COLO829 (cell line): Measurements from ENCODE around the gene ZDHHC11.
"Not testable (repeated sequence)": the region's sequence is repeated elsewhere in the genome, so short reads cannot be mapped to it uniquely, and the experiment has no call there.

Source experiments
- DNase-seq: peaks from one replicate; pipeline ENCODE4 v3.0.0; 2012; ENCODE audit warnings: low spot score

The ZDHHC11 gene

DNA sequence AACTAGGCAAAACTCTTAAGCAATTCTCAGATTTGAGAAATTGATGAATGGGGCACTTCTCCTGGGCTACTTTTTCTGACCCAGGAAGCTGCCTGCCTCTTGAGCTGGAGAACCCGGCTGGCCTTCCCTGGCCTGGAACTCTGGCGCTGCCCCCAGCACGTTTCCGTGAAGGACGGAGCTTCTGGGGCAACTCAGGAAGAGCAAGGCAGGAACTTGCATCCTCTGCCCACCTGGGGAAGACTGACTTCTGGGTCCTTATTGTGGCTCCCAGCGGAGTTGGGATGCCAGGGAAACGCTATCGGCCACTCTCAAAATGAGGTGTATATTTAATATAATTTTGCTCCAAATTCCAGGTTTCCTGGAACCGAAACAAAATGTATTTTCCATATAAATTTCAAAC is 39.4 kb downstream of the ZDHHC11 start:
- not testable (repeated sequence) for DNase-seq

DNA sequence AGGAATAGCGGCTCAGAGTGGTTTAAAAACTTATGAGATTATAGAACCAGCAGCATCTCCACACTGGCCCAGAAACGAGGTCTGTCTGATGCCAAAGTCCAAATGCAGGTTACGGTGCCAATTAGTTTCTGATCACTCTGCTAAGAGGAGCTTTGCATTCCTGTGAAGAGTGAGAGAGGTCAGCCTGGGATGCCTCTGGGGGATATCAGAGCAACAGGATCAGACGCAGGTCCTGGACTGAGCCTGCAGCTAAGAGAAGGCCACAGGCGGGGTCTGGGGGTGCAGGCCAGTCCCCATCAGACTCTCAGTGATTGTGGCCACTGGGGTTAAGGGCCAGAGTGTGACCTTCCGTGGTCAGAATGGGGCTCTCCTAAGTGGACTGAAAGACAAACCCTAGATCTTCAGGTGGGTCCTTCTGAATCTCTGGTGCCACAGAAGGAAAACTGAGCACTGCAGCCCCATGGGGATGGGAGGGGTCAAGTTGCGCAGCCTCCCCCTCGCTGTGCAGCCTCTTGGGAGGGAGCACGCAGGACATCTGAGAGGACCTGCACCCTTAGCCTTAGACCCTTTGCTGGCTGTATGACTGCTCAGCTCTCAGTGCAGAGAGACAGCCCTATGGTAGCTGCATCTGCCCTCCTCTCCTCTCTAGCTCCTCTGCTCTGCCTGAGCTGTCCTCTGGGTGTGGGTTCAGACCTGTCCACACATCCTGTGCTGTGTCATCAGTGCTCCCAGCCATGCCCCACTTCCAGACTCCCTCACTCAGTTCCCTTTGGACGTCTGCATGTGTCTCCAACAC is 42.9 kb downstream of the ZDHHC11 start:
- not testable (repeated sequence) for DNase-seq

DNA sequence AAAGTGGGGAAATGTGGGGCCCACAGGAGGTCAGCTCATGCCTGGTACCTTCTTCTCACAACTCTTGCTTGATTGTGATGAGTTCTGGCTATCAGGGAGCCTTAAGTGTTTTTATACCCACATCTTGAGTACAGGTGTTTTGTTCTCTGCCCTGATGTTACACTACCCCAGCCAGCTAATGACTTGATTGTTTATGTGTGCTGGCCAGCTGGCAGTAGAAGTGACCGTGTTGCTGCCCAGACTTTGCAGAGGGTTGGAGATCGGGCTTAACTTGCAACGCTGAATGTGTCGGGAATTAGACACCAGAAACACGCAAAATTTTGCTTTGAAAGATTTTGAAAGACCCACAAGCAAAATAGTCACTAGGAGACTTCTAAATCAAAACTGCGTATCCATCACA is 49.3 kb downstream of the ZDHHC11 start:
- no peak for DNase-seq

DNA sequence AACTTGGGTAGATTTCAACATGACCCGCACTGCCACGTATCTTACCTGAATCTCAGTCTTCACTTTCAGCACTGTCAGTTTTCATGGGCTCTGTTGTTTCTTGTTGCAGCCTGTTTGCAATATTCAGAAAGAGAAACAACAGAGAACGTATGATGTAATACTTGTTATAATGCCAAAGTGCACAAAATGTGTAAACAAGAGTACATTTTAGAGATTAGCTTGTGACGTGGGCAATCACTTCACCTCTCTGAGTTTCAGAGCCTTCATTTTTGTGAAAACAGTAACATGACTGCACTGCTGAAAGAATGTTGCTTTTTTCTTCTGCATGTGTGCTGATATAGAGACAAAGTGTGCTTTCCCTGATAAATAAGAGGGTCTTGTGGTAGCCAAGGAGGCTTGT is 49.7 kb downstream of the ZDHHC11 start:
- not testable (repeated sequence) for DNase-seq

DNA sequence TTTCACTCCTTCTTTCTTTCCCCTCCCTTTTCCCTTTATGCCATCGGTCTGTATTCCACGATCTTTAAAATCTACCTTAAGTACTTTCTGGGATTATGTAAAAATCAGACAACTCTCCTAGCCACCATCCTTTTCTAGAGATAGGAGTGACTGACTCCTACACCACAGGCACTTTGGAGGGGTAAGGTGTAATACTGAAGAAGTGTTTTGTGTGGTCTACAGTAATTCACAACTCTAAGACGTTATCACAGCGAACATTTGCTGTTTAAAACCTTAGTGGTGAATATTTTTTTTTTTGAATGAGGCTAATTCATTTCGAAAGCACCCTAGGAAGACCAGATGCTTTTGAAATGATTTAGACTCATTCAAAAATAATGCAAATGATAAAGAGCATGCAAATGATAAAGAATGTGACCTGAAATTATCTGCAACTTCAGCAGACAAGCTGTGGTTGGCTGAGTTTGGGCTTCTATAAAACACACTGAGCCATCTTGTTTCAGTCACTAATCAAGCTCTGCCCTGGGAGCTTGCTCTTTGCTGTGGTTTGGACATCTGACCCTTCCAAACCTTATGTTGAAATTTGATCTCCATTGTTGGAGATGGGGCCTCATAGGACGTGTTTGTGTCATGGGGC is 52.2 kb downstream of the ZDHHC11 start:
- DNase-seq: not testable (repeated sequence)

DNA sequence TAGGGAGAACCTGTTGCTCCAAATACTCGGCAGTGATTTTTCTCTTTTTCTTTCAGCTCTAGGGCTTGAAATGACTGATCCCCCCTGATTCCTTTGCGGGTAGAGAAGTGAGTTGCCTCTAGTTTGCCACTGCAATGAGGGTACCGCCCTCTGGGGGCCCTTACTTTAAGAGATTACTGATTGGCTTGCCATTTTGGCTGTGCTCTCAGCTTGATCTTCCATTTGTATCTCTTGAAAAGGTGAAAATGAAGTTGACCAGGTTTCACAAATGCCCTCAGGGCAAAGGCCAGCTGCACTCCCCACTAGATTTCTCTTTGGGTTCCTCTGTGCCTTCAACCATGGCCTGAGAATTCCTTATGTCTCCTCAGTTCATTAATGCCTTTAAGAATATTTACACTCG is 52.8 kb downstream of the ZDHHC11 start:
- not testable (repeated sequence) for DNase-seq

DNA sequence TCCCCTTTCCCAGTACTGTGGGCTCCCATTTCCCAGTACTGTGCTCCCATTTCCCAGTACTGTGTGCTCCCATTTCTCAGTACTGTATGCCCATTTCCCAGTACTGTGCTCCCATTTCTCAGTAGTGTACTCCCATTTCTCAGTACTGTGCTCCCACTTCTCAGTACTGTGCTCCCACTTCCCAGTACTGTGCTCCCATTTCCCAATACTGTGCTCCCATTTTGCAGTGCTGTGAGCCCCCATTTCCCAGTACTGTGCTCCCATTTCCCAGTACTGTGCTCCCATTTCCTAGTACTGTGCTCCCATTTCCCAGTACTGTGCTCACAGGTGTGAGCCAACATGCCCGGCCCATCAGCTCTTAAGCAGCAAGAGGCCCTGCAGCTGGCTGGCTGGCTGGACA is 54.9 kb downstream of the ZDHHC11 start:
- DNase-seq: not testable (repeated sequence)

DNA sequence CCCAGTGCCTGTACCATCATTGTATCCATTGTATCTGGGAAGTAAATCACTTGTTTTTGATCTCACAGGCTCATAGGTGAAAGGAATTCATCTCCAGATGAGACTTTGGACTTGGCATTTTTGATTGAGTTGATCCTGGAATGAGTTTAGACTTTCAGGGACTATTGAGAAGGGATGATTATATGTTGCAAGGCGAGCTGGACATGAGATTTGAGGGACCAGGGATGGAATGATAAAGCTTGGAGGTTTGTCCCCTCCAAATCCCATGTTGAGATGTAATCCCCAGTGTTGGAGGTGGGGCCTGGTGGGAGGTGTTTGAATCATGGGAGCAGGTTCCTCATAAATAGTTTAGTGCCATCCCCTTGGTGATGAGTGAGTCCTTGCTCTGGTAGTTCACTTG is 55.8 kb downstream of the ZDHHC11 start:
- not testable (repeated sequence) for DNase-seq

DNA sequence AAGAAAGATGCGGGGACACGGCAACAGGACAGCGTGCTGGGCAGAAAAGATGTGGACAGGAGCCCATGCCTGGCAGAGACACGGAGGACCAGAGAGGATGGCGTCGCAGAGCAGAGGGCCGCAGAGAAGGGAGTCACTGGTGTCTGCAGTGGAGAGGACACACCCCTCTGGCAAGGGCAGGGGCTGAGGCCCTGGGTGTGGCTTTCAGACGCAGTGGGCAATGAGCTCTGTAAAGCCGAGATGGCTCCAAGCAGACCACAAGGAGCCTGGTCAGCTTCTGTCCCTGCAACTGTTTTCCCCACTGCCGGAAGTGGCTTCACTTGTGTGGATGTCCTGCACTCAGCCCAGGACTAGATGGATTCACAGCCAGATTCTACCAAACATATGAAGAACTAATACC is 62.1 kb downstream of the ZDHHC11 start:
- DNase-seq: not testable (repeated sequence)

DNA sequence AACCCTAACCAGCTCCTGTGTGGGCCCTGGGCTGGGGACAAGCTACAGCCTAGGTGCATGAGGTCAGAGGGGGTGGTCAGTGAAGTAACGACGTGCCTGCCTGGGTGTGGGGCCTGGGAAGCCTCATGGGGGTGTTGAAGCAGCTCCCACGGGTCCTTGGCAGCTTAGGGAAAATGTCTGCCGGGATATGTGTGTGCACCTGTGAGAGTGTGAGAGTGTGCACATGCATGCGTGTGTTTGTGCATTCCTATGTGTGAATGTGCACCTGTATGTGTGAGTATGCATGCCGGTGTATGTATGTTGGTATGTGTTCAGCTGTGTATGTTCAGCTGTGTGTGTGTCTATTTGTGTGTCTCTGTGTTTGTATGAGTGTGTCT is 62.9 kb downstream of the ZDHHC11 start:
- not testable (repeated sequence) for DNase-seq

DNA sequence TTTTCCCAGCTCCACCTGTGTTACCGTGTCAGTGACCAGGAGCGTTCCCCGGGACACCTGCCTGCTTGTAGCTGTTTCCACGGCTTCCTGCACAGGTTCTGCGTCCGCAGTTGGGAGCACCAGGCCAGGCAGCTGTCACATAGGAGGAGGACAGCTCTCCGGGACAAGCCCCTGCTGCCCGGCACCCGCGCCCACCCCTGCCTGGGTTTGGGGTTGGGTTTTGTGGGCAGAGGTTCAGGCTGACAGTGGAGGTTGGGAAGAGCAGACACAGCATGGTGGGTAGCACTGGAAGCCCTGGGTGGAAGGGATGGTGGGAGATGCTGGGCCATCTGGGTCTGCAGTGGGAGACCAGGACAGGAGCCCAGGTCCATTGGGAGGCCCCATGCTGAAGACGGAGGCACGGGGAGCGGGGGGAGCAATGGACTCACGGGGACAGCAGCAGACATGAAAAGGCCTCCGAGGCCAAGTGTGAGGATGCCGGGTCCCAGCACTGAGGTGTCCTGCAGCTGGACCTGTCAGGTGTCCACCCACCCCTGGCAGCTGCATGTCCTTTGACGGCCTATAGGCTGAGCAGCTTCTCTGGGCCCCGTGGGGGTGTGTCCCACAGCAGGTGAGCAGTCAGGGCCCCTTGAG is 63.4 kb downstream of the ZDHHC11 start:
- not testable (repeated sequence) for DNase-seq

DNA sequence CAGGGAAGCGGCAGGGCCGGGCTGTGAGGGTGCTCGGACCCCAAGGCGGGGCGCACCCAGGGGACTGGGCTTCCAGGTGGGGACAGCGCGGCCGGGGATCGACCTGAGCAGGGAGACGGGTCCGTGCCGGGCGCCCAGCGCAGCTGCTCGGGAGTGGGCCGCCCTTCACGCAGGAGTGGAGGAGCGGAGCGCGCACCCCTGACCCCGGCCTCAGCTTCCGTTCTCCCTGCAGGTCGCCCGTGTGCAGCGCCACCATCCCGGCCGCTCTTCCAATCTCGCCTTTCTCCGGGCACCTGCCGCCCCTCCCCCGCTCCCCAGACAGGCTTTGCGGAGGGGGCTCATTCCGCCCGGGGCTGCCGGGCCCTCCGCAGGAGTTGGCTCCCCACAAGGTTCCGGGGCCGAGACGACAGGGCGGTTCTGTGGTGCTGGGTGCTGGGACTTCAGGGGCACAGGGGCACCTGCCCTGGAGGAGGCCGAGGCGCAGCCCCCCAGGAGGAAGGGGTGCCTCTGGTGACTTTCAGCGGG is 65.5 kb downstream of the ZDHHC11 start:
- DNase-seq: not testable (repeated sequence)

DNA sequence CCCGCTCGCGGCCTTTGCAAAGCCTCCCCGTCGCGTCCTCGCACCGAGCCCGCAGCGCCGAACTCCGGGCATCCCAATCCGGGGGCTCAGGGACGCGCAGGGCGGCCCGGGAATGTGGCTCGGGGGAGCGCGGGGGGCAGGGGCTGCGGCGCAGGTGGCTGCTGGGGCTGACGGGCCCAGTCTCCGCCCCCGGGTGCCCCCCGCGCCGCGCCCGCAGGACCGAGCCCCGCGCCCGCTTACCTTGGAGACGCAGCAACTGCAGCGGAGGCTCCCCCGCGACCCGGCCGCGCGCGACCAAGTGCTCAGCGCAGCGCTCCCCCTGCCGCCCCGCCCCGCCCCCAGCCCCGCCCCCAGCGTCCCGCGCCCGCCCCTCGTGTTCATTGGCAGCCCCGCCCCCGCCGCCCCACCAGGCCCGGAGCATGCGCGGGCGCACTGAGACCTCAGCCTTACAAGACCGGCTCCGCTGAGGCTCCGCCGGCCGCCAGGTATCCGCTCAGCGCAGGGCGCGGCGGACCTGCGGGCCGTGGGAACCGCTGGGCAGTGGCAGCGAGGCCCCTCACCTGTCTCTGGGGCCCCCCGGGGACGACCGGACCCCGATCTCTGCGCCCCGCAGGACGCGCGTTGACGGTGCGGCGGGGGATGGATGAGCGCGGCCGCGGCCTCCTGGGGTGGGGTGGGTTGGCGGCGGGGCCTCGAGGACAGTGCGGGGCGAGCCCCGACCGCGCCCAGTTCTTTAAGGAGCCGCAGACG is 66.2 kb downstream of the ZDHHC11 start, which contains the start of gene ZDHHC11B:
ZDHHC11B (minus strand) TSS at position 302 of the 750 bp plus-strand sequence. CDS start 17,810 bp downstream, outside the sequence.
- peak; percentile 45 for DNase-seq

DNA sequence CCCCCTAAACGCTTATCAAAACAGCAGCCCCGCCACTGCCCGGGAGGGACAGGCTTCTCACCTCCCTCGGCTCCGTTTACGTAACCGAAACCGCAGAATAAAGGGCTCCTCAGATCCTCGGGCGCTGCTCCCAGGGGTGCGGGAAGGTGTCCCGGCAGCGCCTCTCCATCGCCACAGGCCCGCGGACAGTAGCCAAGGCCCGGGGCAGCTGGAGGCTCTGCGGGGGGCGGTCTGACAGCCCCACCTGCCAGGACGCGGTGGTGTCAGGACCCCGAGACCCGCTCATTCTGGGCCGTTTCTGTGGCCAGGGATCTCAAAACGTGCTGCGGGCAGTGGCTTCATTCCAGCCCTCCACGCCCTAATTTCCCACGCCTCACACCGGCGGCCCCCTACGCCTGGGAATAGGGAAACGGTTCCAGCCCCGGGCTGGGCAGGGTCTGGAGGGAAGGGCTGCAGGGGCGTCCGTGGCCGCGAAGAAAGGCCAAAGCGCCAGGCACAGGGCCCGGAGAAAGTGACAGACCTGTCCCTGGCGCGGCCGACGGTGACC is 66.8 kb downstream of the ZDHHC11 start:
- DNase-seq: peak; percentile 1

DNA sequence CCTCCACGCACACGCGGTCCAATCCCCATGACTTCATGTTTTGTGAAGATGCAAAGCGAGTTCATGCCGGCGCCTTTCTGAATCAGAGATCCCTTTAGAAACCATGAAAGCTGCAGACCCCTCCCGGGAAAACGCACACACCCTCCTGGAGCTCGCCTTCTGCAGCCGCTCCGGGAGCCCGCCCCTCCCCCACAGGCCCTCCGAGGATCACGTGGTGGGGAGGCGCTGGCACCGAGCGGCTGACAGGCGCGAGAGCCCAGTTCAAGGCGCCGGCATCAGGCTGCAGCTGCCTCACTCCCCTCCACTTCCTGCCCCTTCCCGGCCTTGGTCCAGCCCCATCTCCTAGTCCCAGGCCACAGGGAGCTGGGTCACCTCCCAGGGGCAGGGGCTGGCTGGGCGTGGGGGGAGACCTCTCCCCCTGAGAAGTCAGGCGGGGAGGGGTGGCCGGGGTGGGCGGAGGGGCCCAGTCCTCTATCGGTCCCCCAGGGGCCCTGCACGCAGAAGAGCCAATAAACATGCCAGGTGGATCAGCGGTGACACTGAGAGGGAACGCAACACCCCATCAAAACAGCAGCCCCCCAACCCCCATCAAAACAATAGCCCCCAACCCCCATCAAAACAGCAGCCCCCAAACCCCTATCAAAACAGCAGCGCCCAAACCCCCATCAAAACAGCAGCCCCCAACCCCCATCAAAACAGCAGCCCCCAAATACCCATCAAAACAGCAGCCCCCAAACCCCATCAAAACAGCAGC is 67.6 kb downstream of the ZDHHC11 start:
- DNase-seq: not testable (repeated sequence)

DNA sequence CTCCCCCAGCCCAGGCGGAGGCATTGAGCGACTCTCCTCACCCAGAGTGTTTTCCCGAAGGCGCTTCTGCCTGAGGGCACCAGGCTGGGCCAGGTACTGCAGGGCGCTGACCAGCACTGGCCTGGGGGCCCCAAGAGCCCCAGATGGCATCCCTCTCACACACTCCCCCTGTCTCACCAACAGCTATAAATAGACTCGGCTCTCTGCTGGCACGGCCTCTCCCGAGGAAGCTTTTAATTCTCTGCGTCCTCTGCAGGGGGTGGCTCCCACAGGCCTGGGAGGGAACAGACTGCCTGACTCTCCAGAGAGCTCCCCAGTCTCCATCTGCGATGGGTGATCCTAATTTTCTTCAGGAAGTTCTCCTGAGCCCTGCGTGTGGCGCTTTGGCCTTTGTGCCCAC is 68.4 kb downstream of the ZDHHC11 start:
- not testable (repeated sequence) for DNase-seq

DNA sequence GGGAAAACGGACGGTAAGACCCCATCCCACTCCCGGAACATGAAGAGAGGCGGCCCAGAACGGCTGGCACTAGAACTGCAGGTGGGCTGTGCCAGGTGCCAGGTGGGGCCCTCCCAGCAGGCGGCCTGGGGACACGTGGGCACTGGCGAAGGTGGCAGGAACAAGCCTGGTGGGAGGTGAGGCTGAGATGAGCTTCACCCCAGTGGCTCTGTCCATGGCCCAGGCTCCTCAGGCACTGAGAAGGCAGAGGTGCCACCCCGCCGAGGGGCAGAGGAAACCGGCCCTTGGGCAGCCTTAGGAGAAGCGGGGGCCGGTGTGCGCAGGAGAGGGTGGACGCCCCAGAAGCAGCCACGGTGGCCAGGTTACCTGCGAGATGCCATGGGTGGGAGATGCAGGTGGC is 70.2 kb downstream of the ZDHHC11 start:
- not testable (repeated sequence) for DNase-seq

DNA sequence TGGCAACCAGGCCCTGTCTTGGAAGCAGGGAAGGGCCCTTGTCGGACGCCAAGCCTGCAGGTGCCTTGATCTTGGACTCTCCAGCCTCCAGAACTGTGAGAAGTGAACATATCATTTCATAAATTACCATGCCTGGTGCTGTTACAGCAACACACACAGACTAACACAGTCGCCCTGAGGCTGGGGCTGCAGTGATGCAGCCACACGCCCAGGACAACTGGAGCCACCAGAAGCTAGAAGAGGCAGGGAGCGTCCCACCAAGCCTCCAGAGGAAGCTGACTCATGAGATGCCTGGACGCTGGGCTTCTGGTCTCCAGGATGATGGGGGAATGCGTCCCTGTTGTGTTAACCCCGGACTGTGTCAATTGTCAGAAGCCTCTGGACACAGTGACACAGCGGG is 71.8 kb downstream of the ZDHHC11 start:
- not testable (repeated sequence) for DNase-seq

DNA sequence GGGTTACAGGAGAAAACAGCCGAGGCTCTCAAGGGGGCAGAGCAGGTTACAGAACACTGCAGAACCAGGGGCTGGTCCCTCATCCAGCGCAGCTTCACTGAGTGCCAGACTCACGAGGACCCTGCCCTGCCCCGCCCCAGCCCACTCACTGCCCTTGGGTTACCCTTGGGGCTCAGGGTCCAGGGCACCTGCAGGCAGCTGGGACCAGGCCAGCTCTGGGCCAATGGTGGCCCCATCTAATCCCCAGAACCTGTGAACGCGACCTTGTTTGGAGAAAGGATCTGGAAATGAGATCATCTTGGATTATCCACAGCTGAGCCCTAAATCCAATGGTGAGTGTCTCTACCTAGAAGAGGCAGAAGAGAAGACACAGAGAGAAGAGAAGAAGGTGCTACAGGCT is 72.4 kb downstream of the ZDHHC11 start:
- not testable (repeated sequence) for DNase-seq

DNA sequence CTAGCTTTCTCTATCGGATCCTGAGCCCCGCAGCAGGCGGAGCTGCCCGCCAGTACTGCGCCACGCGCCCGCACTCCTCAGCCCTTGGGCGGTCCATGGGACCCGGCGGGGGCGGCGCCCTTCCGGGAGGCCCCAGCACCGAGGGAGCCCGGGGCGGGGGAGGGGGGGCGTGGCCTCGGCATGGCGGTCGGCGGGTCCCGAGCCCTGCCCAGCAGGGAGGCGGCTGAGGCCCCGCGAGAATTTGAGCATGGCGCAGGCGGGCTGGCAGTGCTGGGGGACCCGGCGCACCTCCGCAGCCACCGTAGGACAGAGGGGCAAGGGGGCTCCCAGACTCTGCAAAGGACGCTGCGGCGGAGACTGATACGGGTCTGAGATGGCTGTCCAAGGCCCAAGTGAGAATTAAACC is 73.0 kb downstream of the ZDHHC11 start:
- DNase-seq: no peak
